ENCODE measurements around the gene CEP43. TPM values are rescaled to one million over a fixed set of nuclear protein-coding genes. Genes with fewer than 3 reads are reported as not detected.

The CEP43 gene
- total and polyA plus RNA-seq, 10 of the 15 experiments (the other 5 are each of a cell fraction or from before 2014, with no cell fraction given): 7.7 to 49.9 (median 24.6) TPM

DNA sequence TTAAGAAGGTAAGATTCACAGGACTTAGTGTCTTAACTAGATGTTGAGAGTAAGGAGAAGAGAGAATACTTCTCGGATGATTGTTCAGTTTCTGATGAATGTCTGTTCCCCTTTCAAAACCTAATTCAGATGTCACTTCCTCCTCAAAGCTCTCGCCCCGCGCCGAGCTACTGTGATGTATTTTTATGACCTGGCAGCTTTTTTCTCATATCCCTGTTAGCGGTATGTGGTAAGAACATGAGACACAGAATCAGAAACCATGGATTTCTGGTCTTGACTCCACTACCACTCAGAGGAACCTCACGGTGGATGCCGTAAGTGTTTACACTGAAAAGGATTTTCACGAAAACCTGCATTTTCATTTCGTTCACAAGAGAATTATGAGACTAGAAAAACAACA is 48.4 kb downstream of the CEP43 start (continued):
- TF ChIP-seq ZNF687 (IDR thresholded peaks at IDR 0.05) (peak; percentile 86), MEF2B (IDR thresholded peaks at IDR 0.05; ENCODE audit: partially characterized antibody, poor library complexity, severe bottlenecking) (peak; percentile 28), MTA3 (IDR thresholded peaks at IDR 0.05; ENCODE audit: borderline replicate concordance, low read length) (peak; percentile 62; the same call in 1 of the 2 replicates), KAT2A (conservative IDR thresholded peaks at IDR 0.05; ENCODE audit: control insufficient read depth, low read depth, low read length) (no peak), ZNF24 (IDR thresholded peaks at IDR 0.05) (0 out of 2 replicates have a peak, but pooled peaks have one; percentile 8), CEBPB (IDR thresholded peaks at IDR 0.05; ENCODE audit: borderline replicate concordance in 1 of 2, low read depth in 2 of 2, low read length in 2 of 2) (peak in 1 of 2 experiments; percentile 33; a peak in 1 of 4 replicates), TCF7 (IDR thresholded peaks at IDR 0.05; ENCODE audit: borderline replicate concordance) (no peak), EZH2 (IDR thresholded peaks at IDR 0.05; ENCODE audit: borderline replicate concordance, control insufficient read depth, low read depth, low read length) (no peak), ATF2 (IDR thresholded peaks at IDR 0.05; ENCODE audit: low read length) (peak; percentile 76), ATF7 (IDR thresholded peaks at IDR 0.05; ENCODE audit: low read depth) (peak; percentile 81), PAX5 (IDR thresholded peaks at IDR 0.05; ENCODE audit: borderline replicate concordance, low read depth, low read length) (peak; percentile 59; the same call in 1 of the 2 replicates), E2F8 (IDR thresholded peaks at IDR 0.05; ENCODE audit: low read depth, partially characterized antibody) (peak; percentile 66), MEF2A (IDR thresholded peaks at IDR 0.05; ENCODE audit: insufficient read depth, low read depth, low read length) (peak; percentile 77; the same call in 1 of the 2 replicates), HDGF (IDR thresholded peaks at IDR 0.05) (no peak), MXI1 (IDR thresholded peaks at IDR 0.05; ENCODE audit: low read depth, low read length) (no peak), MAX (IDR thresholded peaks at IDR 0.05; ENCODE audit: low read depth, low read length) (0 out of 2 replicates have a peak, but pooled peaks have one; percentile 32), NFIC (IDR thresholded peaks at IDR 0.05; ENCODE audit: low read depth, low read length) (peak; percentile 71)
- TF ChIP-seq, protein P1, sequence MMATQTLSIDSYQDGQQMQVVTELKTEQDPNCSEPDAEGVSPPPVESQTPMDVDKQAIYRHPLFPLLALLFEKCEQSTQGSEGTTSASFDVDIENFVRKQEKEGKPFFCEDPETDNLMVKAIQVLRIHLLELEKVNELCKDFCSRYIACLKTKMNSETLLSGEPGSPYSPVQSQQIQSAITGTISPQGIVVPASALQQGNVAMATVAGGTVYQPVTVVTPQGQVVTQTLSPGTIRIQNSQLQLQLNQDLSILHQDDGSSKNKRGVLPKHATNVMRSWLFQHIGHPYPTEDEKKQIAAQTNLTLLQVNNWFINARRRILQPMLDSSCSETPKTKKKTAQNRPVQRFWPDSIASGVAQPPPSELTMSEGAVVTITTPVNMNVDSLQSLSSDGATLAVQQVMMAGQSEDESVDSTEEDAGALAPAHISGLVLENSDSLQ (IDR thresholded peaks at IDR 0.05): peak; percentile 57; the same call in 1 of the 2 replicates
